GM12892 (cell line): ENCODE measurements around the gene KISS1R.

Experiments
- DNase-seq: peaks from one replicate; pipeline ENCODE4 v3.0.0; 2011; ENCODE audit not compliant: insufficient read length
- FAIRE-seq: peaks from 2 replicates; lab custom pipeline; 2011; peaks lifted over from hg19 to GRCh38; lab: Jason Lieb, UNC
- POLR2A ChIP-seq: IDR thresholded peaks from 2 replicates; pipeline ENCODE4 v1.6.1; 2011; ENCODE audit warnings: low read depth, low read length, control low read depth
- POLR2AphosphoS5 ChIP-seq: IDR thresholded peaks from 2 replicates; pipeline ENCODE4 v1.6.1; 2011; ENCODE audit warnings: low read depth, low read length, control low read depth
- TAF1 ChIP-seq: IDR thresholded peaks from 2 replicates; pipeline ENCODE4 v1.6.1; 2011; ENCODE audit warnings: low read depth, mild to moderate bottlenecking, control low read depth, low read length, borderline replicate concordance

The KISS1R gene

GRCh38 chr19:947090-947706, 30.1 kb downstream of the KISS1R start:
- FAIRE-seq (no peak), DNase-seq (no peak)
- TF ChIP-seq TAF1 = 0 out of 2 replicates have a peak, but pooled peaks have one; percentile 32
- TF ChIP-seq POLR2AphosphoS5 = no peak
- TF ChIP-seq POLR2A = peak; percentile 6; the same call in 1 of the 2 replicates

- peak; percentile 96 for FAIRE-seq
- DNase-seq = peak; percentile 94
- TF ChIP-seq POLR2A (no peak), POLR2AphosphoS5 (peak; percentile 63; the same call in 1 of the 2 replicates), TAF1 (0 out of 2 replicates have a peak, but pooled peaks have one; percentile 33)
Observed at GRCh38 chr19:947707-948539, 30.8 kb downstream of the KISS1R start.

- FAIRE-seq = peak; percentile 84
- DNase-seq = no peak
- TF ChIP-seq POLR2AphosphoS5 (no peak), TAF1 (no peak), POLR2A (no peak)
Observed at GRCh38 chr19:948842-949496, 31.8 kb downstream of the KISS1R start.

GRCh38 chr19:950352-951066, 33.4 kb downstream of the KISS1R start:
- peak; percentile 62 for FAIRE-seq
- no peak for DNase-seq
- TF ChIP-seq POLR2A (no peak), POLR2AphosphoS5 (no peak), TAF1 (no peak)

GRCh38 chr19:952049-952679, 35.0 kb downstream of the KISS1R start:
- DNase-seq = no peak
- TF ChIP-seq POLR2A (no peak), POLR2AphosphoS5 (no peak)
- FAIRE-seq = peak; percentile 60

GRCh38 chr19:952680-953444, 35.7 kb downstream of the KISS1R start:
- peak; percentile 73 for FAIRE-seq
- TF ChIP-seq TAF1 (no peak), POLR2A (no peak), POLR2AphosphoS5 (no peak)
- no peak for DNase-seq

- DNase-seq = no peak
- TF ChIP-seq POLR2A = no peak
- TF ChIP-seq POLR2AphosphoS5 = no peak
- TF ChIP-seq TAF1 = no peak
- peak; percentile 50 for FAIRE-seq
Observed at GRCh38 chr19:953445-954271, 36.5 kb downstream of the KISS1R start.

GRCh38 chr19:954272-954671, 37.1 kb downstream of the KISS1R start:
- FAIRE-seq (no peak), DNase-seq (no peak)
- TF ChIP-seq POLR2A (no peak), TAF1 (no peak), POLR2AphosphoS5 (no peak)

GRCh38 chr19:954672-955494, 37.8 kb downstream of the KISS1R start:
- TF ChIP-seq TAF1 (no peak), POLR2A (no peak; the same call in 1 of the 2 replicates), POLR2AphosphoS5 (no peak; the same call in 1 of the 2 replicates)
- peak; percentile 92 for DNase-seq
- peak; percentile 87 for FAIRE-seq
